Fibroblast of pulmonary artery (primary cell): ENCODE measurements around the gene SYNRG.

Source experiments
- DNase-seq: peaks from one replicate; pipeline ENCODE4 v3.0.0-alpha.2; 2010; ENCODE audit warnings: low read depth
- H3K4me3 ChIP-seq: replicated peaks from 2 replicates; pipeline ENCODE4 v1.5.1; 2011; ENCODE audit warnings: low read depth, mild to moderate bottlenecking, control low read depth, low read length, moderate library complexity
- CTCF ChIP-seq: IDR thresholded peaks from 2 replicates; pipeline ENCODE4 v1.5.1; 2011; ENCODE audit warnings: mild to moderate bottlenecking, control low read depth, low read length, inconsistent platforms; ENCODE audit errors: missing control alignments

Gene SYNRG

GRCh38 chr17:37494401-37494831, 114.8 kb downstream of the SYNRG start:
- DNase-seq: no peak
- H3K4me3 ChIP-seq: no peak overlapping the region
- no peak for TF ChIP-seq CTCF

GRCh38 chr17:37493249-37494027, 115.8 kb downstream of the SYNRG start:
- peak; percentile 69 for DNase-seq
- no peak overlapping the region for H3K4me3 ChIP-seq
- no peak for TF ChIP-seq CTCF

GRCh38 chr17:37492167-37492566, 117.1 kb downstream of the SYNRG start:
- peak overlapping the region; percentile 65 for H3K4me3 ChIP-seq
- TF ChIP-seq CTCF: no peak
- DNase-seq: no peak

- DNase-seq: peak; percentile 88
- no peak for TF ChIP-seq CTCF
- H3K4me3 ChIP-seq: peak overlapping the region; percentile 65
These were observed 118.3 kb downstream of the SYNRG start for GRCh38 chr17:37490638-37491614.

- TF ChIP-seq CTCF: no peak
- DNase-seq: peak; percentile 57
- peak overlapping the region; percentile 65 for H3K4me3 ChIP-seq
These were observed 119.1 kb downstream of the SYNRG start for GRCh38 chr17:37490022-37490587.

GRCh38 chr17:37489197-37490001, 119.8 kb downstream of the SYNRG start, which contains the start of gene DUSP14:
DUSP14 (plus strand) TSS chr17:37489891; CDS start chr17:37512273, 22,382 bp downstream.
- TF ChIP-seq CTCF: no peak
- DNase-seq: peak; percentile 73
- peak within 1 kb of the TSS; percentile 77 for H3K4me3 ChIP-seq
